Prostate gland (tissue), 2 donors: Measurements from ENCODE around the gene PWP1.

Experiments used
- CTCF ChIP-seq, 4 experiments: fragments of 200-600 bp in 2 of 4; fragments of 450-650 bp in 2 of 4; sonication (generic) in 2 of 4; IDR thresholded peaks; 1 replicate in 3 of 4; 2 replicates in 1 of 4; pipeline ENCODE4 v1.5.1; 2016 to 2019; ENCODE audit warnings: antibody characterized with exemption in 4 of 4, mild to moderate bottlenecking in 2 of 4, moderate library complexity in 2 of 4
- POLR2A ChIP-seq: fragments of 450-650 bp; IDR thresholded peaks from one replicate; pipeline ENCODE4 v1.6.1; 2016; ENCODE audit warnings: antibody characterized with exemption, mild to moderate bottlenecking

GRCh38 chr12:107645630-107646333 is 39.8 kb upstream of the PWP1 start:
- TF ChIP-seq CTCF (IDR thresholded peaks at IDR 0.05), result no peak
- TF ChIP-seq POLR2A, result no peak
